ENCODE measurements around the gene KLK15. TPM values are rescaled to one million over a fixed set of nuclear protein-coding genes. Genes with fewer than 3 reads are reported as not detected.
"Not testable (repeated sequence)": the region's sequence is repeated elsewhere in the genome, so short reads cannot be mapped to it uniquely, and the experiment has no call there.

Gene KLK15
- total RNA-seq, 1 donor from 2014 or later: not detected

- no peak for DNase-seq
- H3K27ac Mint-ChIP-seq: peak overlapping the region; percentile 60
- H3K4me3 Mint-ChIP-seq: peak overlapping the region; percentile 66
- intact Hi-C loops (cut with micrococcal nuclease): no loop called here
- H3K4me1 Mint-ChIP-seq: peaks cover 35% of the 10 kb centered on the region
- peaks cover 3% of the 10 kb centered on the region for H3K36me3 Mint-ChIP-seq (ENCODE audit: low read depth)
- peaks cover 3% of the 10 kb centered on the region for H3K9me3 Mint-ChIP-seq
- peaks cover 38% of the 10 kb centered on the region for H3K27me3 Mint-ChIP-seq
Measured at GRCh38 chr19:50820549-50821247, 12.7 kb downstream of the KLK15 start.

- peaks cover 3% of the 10 kb centered on the region for H3K36me3 Mint-ChIP-seq (ENCODE audit: low read depth)
- H3K27ac Mint-ChIP-seq: peak overlapping the region; percentile 45
- DNase-seq: no peak
- H3K4me3 Mint-ChIP-seq: peak overlapping the region; percentile 66
- peaks cover 3% of the 10 kb centered on the region for H3K9me3 Mint-ChIP-seq
- H3K4me1 Mint-ChIP-seq: peaks cover 35% of the 10 kb centered on the region
- peaks cover 38% of the 10 kb centered on the region for H3K27me3 Mint-ChIP-seq
- intact Hi-C loops (cut with micrococcal nuclease): no loop called here
Measured at GRCh38 chr19:50820086-50820485, 13.3 kb downstream of the KLK15 start.

GRCh38 chr19:50819636-50820035 is 13.7 kb downstream of the KLK15 start:
- Mint-ChIP-seq H3K4me3 (peak overlapping the region; percentile 66), H3K9me3 (peaks cover 3% of the 10 kb centered on the region), H3K36me3 (ENCODE audit: low read depth) (peaks cover 3% of the 10 kb centered on the region), H3K27me3 (peaks cover 38% of the 10 kb centered on the region), H3K4me1 (peaks cover 35% of the 10 kb centered on the region), H3K27ac (no peak overlapping the region)
- intact Hi-C loops (cut with micrococcal nuclease): no loop called here
- no peak for DNase-seq

GRCh38 chr19:50818859-50819472 is 14.4 kb downstream of the KLK15 start:
- Mint-ChIP-seq H3K9me3 (peaks cover 3% of the 10 kb centered on the region), H3K27me3 (peaks cover 38% of the 10 kb centered on the region), H3K36me3 (ENCODE audit: low read depth) (peaks cover 3% of the 10 kb centered on the region), H3K4me3 (peak overlapping the region; percentile 77), H3K4me1 (peaks cover 35% of the 10 kb centered on the region), H3K27ac (peak overlapping the region; percentile 17)
- DNase-seq: no peak
- intact Hi-C loops (cut with micrococcal nuclease): loop anchor here (1.0 kb wide), 1 partner anchor 17 kb away; no protein-coding TSS in a partner anchor

- Mint-ChIP-seq H3K27ac (peak overlapping the region; percentile 71), H3K4me3 (peak overlapping the region; percentile 77), H3K9me3 (peaks cover 3% of the 10 kb centered on the region), H3K27me3 (peaks cover 38% of the 10 kb centered on the region), H3K36me3 (ENCODE audit: low read depth) (peaks cover 3% of the 10 kb centered on the region), H3K4me1 (peaks cover 35% of the 10 kb centered on the region)
- intact Hi-C loops (cut with micrococcal nuclease): loop anchor here (1.0 kb wide), 2 partner anchors 14 to 18 kb away; no protein-coding TSS in a partner anchor
- peak; percentile 92 for DNase-seq
Measured at GRCh38 chr19:50817941-50818858, 15.2 kb downstream of the KLK15 start.

DNA sequence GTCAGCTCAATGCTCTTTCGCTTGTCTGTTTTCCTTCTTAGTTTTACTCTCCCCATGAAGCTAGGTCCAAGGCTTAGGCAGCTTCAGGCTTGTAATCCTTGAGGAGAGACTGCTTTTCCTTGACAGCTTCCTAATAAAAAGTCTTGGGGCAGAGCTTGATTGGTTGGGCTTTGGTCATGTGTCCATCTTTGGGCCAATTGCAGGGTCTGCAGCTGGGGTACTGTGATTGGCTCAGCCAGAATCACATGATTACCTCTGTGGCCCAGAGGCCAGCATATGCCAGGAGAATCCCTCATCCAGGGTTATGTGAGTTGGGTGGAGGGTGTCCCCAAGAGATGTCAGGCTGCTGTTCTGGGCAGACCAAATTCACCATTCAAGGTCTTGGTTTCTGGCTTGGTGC is 17.9 kb downstream of the KLK15 start:
- Mint-ChIP-seq H3K27me3 (peaks cover 25% of the 10 kb centered on the region), H3K36me3 (ENCODE audit: low read depth) (peaks cover 3% of the 10 kb centered on the region), H3K27ac (no peak overlapping the region), H3K9me3 (peaks cover 7% of the 10 kb centered on the region), H3K4me3 (no peak overlapping the region), H3K4me1 (peaks cover 30% of the 10 kb centered on the region)
- no peak for DNase-seq
- intact Hi-C loops (cut with micrococcal nuclease): no loop called here

- Mint-ChIP-seq H3K9me3 (peaks cover 11% of the 10 kb centered on the region), H3K36me3 (ENCODE audit: low read depth) (peaks cover 3% of the 10 kb centered on the region), H3K4me3 (no peak overlapping the region), H3K27me3 (peaks cover 21% of the 10 kb centered on the region), H3K27ac (no peak overlapping the region), H3K4me1 (peaks cover 24% of the 10 kb centered on the region)
- no peak for DNase-seq
- intact Hi-C loops (cut with micrococcal nuclease): no loop called here
Measured at GRCh38 chr19:50814883-50815282, 18.5 kb downstream of the KLK15 start.

DNA sequence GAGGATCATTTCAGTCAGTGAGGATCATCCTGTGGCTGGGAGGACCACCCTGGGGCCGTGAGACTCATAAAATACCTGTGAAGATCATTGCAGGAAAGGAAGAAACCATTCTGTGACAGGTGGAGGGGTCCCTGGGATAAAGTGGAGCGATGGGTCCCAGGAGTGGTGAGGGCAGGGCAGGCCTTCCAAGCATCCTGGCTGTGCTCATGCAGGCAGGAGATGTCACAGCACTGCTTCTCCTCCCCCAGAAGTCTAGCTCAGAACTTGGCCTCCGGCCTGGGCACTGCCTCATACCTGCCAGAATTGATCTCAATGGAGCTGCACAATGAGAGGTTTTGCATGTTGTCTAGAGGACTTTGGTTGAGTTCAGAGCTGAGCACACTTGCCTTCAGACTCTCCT is 20.9 kb downstream of the KLK15 start:
- Mint-ChIP-seq H3K36me3 (ENCODE audit: low read depth) (peaks cover 3% of the 10 kb centered on the region), H3K27ac (no peak overlapping the region), H3K9me3 (peaks cover 13% of the 10 kb centered on the region), H3K4me3 (no peak overlapping the region), H3K27me3 (peaks cover 13% of the 10 kb centered on the region), H3K4me1 (peaks cover 10% of the 10 kb centered on the region)
- intact Hi-C loops (cut with micrococcal nuclease): no loop called here
- DNase-seq: no peak

- H3K4me3 Mint-ChIP-seq; H3K9me3 Mint-ChIP-seq; H3K36me3 Mint-ChIP-seq (ENCODE audit: low read depth); H3K27ac Mint-ChIP-seq; H3K4me1 Mint-ChIP-seq; DNase-seq; intact Hi-C loops (cut with micrococcal nuclease): not testable (repeated sequence)
- H3K27me3 Mint-ChIP-seq: peaks cover 13% of the 10 kb centered on the region
Measured at GRCh38 chr19:50811622-50812238, 21.6 kb downstream of the KLK15 start.

DNA sequence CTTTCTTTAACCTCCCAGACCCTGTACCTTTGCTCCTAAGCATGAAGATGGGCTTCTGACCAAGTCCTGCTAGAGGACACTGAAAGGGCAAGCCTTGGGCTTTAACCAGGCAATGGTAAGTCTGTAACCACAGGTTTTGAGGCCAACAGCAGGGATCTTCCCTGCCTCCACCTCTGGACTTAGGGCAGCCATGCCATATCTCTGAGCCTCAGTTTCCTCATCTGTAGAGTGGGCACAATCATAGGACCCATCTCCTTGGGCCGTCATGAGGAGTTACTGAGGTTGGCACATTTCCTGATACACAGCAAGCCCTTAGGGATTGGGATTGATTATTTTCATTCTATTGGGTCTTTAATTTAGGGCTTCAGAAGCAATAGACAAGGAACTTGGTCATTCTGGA is 24.5 kb downstream of the KLK15 start:
- Mint-ChIP-seq H3K4me3 (no peak overlapping the region), H3K4me1 (peaks cover 8% of the 10 kb centered on the region), H3K36me3 (ENCODE audit: low read depth) (peaks cover 5% of the 10 kb centered on the region), H3K27ac (no peak overlapping the region), H3K9me3 (peaks cover 10% of the 10 kb centered on the region), H3K27me3 (peaks cover 10% of the 10 kb centered on the region)
- no peak for DNase-seq
- intact Hi-C loops (cut with micrococcal nuclease): loop anchor here (10.0 kb wide), 1 partner anchor 296 kb away; the partner anchor contains the start of gene CTU1

GRCh38 chr19:50804420-50805272 is 28.7 kb downstream of the KLK15 start:
- no peaks in the 10 kb centered on the region for H3K9me3 Mint-ChIP-seq
- no peaks in the 10 kb centered on the region for H3K27me3 Mint-ChIP-seq
- intact Hi-C loops (cut with micrococcal nuclease): loop anchor here (1.0 to 10.0 kb wide), 5 partner anchors 13 to 300 kb away; partner anchors contain the start of genes CTU1 and JOSD2
- H3K4me3 Mint-ChIP-seq: peak overlapping the region; percentile 96
- H3K36me3 Mint-ChIP-seq (ENCODE audit: low read depth): peaks cover 38% of the 10 kb centered on the region
- H3K27ac Mint-ChIP-seq: peak overlapping the region; percentile 97
- DNase-seq: peak; percentile 99
- peaks cover 30% of the 10 kb centered on the region for H3K4me1 Mint-ChIP-seq

DNA sequence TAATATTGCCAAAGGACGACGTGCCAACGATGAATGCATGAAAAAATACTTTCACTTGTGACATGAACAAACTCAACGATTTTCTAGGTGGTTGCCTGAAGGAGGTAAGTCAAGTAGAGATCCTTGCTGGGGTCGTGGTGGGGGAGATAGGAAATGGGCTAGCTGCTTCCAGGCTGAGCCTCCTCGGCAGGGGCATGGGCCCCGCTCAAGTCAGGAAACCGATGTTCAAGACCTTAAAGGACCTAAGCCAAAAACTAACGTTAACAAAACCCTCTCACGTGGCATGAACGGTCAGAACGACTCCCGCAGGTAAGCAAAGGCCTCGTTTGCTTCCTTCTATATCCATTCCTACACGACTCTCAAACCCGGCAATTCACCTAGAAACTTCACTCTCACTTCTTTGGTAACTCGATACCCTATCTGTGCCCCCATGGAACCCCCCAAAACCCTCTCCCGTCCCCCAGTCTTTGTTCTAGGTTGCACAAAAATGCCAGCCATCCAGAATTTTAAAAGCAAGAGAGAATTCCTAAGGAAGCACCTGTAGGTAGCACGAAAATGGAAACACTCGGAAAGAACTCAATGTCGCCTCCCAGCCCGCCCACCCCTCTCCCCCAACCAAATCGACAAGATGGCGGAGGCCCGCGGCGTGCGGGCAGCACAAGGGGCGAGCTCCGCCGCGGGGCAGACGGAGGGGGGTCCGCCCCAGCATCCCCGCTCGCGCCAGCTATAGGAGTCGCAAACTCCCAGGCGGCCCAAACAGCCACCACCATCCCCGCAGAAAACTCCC is 29.5 kb downstream of the KLK15 start:
- peak; percentile 73 for DNase-seq
- Mint-ChIP-seq H3K4me1 (peaks cover 30% of the 10 kb centered on the region), H3K4me3 (peak overlapping the region; percentile 96), H3K9me3 (no peaks in the 10 kb centered on the region), H3K36me3 (ENCODE audit: low read depth) (peaks cover 38% of the 10 kb centered on the region), H3K27me3 (no peaks in the 10 kb centered on the region), H3K27ac (peak overlapping the region; percentile 97)
- intact Hi-C loops (cut with micrococcal nuclease): loop anchor here (1.0 to 10.0 kb wide), 6 partner anchors 9 to 301 kb away; partner anchors contain the start of genes CTU1 and JOSD2
